ENCODE results near the gene BORCS5. TPM values are rescaled to one million over a fixed set of nuclear protein-coding genes. Genes with fewer than 3 reads are reported as not detected.

The BORCS5 gene
- total RNA-seq, 4 donors from 2014 or later: 0.51 to 87.1 (median 17.9) TPM

GRCh38 chr12:12323591-12323990, 33.3 kb upstream of the BORCS5 start:
- Histone ChIP-seq H3K4me3 (no peak overlapping the region), H3K27me3 (no peaks in the 10 kb centered on the region), H3K4me1 (no peaks in the 10 kb centered on the region), H3K36me3 (no peaks in the 10 kb centered on the region), H3K9me3 (no peaks in the 10 kb centered on the region), H3K27ac (peak overlapping the region; percentile 19 to 29)
- no peak for DNase-seq
- TF ChIP-seq CTCF (IDR thresholded peaks at IDR 0.05) (no peak), POLR2A (IDR thresholded peaks at IDR 0.05) (no peak)
- intact Hi-C loops (cut with DNase I; ENCODE audit: low total_unique reads): loop anchor here (5.0 kb wide), 1 partner anchor 56 kb away; the partner anchor contains the start of gene LRP6

GRCh38 chr12:12326262-12326661, 30.6 kb upstream of the BORCS5 start:
- H3K36me3 ChIP-seq: no peaks in the 10 kb centered on the region
- intact Hi-C loops (cut with DNase I; ENCODE audit: low total_unique reads): no loop called here
- H3K9me3 ChIP-seq: no peaks in the 10 kb centered on the region
- H3K27me3 ChIP-seq: no peaks in the 10 kb centered on the region
- no peak overlapping the region for H3K27ac ChIP-seq
- no peak for TF ChIP-seq POLR2A (IDR thresholded peaks at IDR 0.05)
- TF ChIP-seq CTCF (IDR thresholded peaks at IDR 0.05): no peak
- peak in 1 of 2 donors; percentile 5 for DNase-seq
- H3K4me1 ChIP-seq: no peaks in the 10 kb centered on the region
- H3K4me3 ChIP-seq: no peak overlapping the region

- H3K4me1 ChIP-seq: peaks cover 0 to 5% of the 10 kb centered on the region in 2 donors
- DNase-seq: peak in 1 of 2 donors; percentile 8
- intact Hi-C loops (cut with DNase I; ENCODE audit: low total_unique reads): no loop called here
- no peaks in the 10 kb centered on the region for H3K36me3 ChIP-seq
- no peaks in the 10 kb centered on the region for H3K27me3 ChIP-seq
- TF ChIP-seq CTCF (IDR thresholded peaks at IDR 0.05) (peak; percentile 61 to 76 (median 68)), POLR2A (IDR thresholded peaks at IDR 0.05) (no peak)
- no peak overlapping the region for H3K4me3 ChIP-seq
- peak overlapping the region; percentile 71 to 87 for H3K27ac ChIP-seq
- H3K9me3 ChIP-seq: no peaks in the 10 kb centered on the region
Measured at GRCh38 chr12:12327802-12328201, 29.1 kb upstream of the BORCS5 start.

- no peaks in the 10 kb centered on the region for H3K9me3 ChIP-seq
- no peaks in the 10 kb centered on the region for H3K36me3 ChIP-seq
- H3K27ac ChIP-seq: peak overlapping the region; percentile 71 to 87
- intact Hi-C loops (cut with DNase I; ENCODE audit: low total_unique reads): no loop called here
- no peaks in the 10 kb centered on the region for H3K27me3 ChIP-seq
- no peak overlapping the region for H3K4me3 ChIP-seq
- H3K4me1 ChIP-seq: peaks cover 0 to 5% of the 10 kb centered on the region in 2 donors
- TF ChIP-seq CTCF (IDR thresholded peaks at IDR 0.05) (no peak), POLR2A (IDR thresholded peaks at IDR 0.05) (no peak)
- peak; percentile 56 to 64 for DNase-seq
Measured at GRCh38 chr12:12331244-12331771, 25.6 kb upstream of the BORCS5 start.

GRCh38 chr12:12331896-12332295, 25.0 kb upstream of the BORCS5 start:
- peaks cover 0 to 5% of the 10 kb centered on the region in 2 donors for H3K4me1 ChIP-seq
- H3K4me3 ChIP-seq: no peak overlapping the region
- H3K27me3 ChIP-seq: no peaks in the 10 kb centered on the region
- H3K36me3 ChIP-seq: no peaks in the 10 kb centered on the region
- DNase-seq: no peak
- no peak for TF ChIP-seq POLR2A (IDR thresholded peaks at IDR 0.05)
- no peak for TF ChIP-seq CTCF (IDR thresholded peaks at IDR 0.05)
- no peaks in the 10 kb centered on the region for H3K9me3 ChIP-seq
- intact Hi-C loops (cut with DNase I; ENCODE audit: low total_unique reads): no loop called here
- H3K27ac ChIP-seq: peak overlapping the region; percentile 71 to 87

Measured in uterus (tissue), 4 donors.